GM21825 (cell line): ENCODE data around the gene ISYNA1.
A peak's percentile ranks its signal among the peaks of the same experiment; 100 is the strongest.

Experiments
- ATAC-seq: cut with Tn5 transposase; IDR thresholded peaks from one replicate; pipeline ENCODE4 v1.9.1; 2021; ENCODE audit warnings: mild to moderate bottlenecking, moderate library complexity; ENCODE audit not compliant: unreplicated experiment

Gene ISYNA1

GRCh38 chr19:18433015-18433691, 4.8 kb downstream of the ISYNA1 start:
- ATAC-seq, result no peak

DNA sequence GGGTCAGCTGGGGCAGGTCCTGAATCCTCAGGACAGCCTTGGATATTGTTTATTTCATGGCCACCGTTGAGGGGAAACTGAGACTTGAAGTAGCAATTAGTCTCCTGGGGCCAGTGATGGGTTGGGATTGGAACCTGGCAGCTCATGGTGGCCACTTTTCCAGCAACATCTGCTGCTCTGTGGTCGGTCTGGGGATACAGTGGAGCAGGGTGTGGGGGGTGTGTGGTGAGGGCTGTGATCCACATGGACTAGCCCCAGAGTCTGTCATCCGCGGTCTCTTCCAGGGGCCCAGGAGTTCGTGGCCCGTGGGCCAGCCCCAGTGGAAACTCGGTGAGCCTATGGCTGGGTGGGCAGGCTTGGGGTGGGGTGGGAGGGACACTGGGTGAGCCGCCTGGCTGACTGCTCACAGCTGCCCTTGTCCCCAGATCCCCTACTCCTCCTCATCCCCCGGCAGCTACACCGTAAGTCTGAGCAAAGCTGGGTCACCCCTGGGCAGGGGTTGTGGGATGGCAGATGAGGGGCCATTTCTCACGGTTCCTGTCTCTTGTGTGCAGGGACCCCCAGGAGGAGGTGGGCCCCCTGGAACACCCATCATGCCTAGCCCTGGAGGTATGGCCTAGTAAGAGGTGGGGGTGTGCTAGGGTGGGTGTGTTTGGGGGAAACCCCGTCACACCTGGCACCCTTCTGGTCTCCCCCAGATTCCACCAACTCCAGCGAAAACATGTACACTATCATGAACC, 5.5 kb downstream of the ISYNA1 start:
- ATAC-seq, result no peak

GRCh38 chr19:18431351-18432197, 6.4 kb downstream of the ISYNA1 start:
- ATAC-seq, result no peak

DNA sequence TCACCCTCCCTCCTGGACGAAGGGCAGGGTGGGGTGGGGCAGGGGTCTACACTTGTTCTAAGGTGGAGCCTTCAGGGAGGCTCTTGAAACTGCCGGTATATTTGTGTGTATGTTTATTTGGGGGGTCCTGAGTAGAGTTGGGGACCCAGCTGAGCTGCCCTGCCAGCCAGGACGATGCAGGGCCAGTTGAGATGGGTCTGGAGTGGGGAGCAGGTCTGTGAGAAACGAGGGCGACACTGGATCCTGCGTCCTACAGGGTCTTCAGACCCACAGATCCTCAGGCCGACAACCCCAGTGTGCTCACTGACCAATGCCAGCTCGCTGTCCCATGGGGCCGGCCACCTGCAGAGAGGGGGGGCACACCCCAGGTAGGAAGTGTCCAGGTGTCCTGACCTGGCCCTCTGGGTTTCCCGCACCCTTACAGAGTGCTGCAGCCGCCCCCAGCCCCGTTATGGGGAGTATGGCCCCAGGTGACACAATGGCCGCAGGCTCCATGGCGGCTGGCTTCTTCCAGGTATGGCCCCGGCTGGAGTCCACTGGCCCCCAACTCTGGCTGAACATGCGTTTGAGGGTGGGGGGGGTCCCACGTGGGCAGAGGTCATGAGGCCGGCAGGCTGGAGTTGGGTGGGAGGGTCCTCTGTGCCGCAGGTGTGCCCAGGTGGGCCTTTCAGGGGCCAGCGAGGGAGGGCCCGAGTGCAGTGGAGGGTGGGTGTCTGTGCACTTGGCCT, 7.4 kb downstream of the ISYNA1 start:
- ATAC-seq, result no peak

DNA sequence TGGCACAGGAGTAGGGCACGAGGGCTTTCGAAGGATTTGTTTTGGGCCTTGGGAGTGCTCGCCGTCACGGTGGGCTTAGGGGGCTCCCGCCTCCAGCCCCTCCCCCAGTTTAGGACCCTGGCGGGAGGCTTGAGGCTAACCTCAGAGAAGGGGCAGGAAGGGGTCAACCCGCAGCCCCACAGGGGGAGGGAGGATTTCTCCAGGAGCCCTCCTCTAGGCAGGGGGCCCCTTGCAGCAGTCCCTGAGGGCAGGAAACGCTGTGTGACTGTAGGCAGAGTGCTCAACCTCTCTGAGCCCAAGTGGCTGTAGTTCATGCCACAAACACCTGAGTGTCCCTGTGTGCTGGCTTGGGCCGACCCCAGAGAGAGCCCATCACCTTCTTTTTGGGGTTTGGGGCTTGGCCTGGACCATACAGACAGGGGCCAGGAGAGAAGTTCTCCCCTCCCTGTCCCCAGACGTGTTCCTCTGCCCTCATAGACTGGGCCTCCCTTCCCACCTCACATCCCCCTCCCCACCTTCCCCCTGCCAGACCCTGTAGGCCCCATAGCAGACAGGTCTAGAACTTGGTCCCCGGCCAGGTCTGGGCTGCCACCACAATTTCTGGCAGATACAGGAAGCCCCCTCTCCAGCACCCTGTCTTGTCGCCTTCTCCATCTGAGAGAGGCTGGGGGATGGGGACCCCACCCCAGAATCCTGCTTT, 8.1 kb downstream of the ISYNA1 start:
- ATAC-seq, result no peak

DNA sequence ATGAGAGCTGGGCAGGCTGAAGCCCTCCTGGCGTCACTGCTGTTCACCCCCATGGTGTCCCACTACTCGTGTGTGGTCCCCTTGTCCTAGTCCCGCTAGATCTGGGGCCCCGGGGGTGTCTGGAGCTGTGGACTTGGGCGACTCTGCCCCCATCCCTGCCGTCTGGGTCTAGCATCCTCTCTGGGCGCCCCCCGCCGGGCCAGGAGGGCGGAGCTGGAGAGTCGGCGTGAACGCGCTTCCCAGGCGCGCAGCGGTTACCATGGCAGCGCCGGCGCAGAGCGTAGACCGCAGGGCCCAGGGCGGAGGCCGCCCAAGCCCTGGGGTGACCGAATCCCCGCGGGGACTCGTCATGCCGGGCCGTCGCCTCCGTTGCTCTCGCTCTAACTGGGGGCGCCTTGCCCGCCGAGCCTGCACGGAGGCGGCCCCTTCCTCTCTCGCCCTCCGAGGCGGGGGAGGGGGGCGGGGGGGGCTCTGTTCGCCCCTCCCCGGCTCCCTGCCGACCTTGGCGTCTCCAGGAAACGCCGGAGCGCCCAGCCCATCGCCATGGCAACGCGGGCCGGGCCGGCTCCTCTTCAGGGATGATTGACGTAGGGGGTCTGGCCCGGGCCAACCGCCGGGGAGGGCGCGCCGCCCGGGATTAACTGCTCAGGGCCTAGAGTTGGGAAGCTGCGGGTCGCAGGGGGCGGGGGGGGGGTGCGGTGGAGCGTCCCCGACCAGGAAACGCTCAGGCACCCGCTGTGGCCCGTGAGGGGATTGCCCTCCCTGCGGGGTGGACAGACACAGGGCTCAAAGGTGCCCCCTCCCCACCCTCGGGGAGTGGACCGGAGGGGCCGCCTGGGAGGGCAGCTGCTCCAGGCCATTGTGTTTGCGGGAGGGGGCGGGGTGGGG, 8.9 kb downstream of the ISYNA1 start:
- peak; percentile 50 for ATAC-seq

DNA sequence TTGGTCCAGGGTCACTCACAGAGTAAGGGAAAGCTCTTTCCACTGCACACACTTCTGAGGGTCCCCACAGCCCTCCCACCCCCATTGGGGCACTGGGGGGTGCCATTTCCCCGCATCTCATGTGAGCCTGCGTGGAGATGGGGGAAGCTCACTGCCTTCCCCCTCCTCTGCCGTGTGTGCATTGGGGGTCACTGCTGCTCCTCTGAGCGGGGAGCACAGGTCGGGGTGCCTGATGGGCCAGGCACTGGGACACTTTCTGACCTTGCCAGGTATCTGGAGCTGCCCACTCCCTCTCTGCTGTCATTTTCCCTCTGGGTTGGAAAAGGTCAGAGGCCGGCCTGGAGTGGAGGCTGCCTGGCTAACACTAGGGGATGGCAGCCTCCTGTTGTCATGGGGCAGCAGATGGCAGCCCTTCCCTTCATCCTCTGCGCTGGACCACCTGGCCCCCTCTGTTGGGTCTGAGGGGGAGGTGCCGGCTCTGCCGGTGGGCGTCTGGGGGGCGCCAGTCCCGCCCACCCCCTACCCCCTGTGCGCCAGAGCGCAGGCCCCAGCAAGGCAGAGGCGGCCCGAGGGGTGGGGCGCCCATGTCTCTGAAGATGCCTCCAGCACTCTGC, 9.7 kb downstream of the ISYNA1 start:
- ATAC-seq, result no peak

DNA sequence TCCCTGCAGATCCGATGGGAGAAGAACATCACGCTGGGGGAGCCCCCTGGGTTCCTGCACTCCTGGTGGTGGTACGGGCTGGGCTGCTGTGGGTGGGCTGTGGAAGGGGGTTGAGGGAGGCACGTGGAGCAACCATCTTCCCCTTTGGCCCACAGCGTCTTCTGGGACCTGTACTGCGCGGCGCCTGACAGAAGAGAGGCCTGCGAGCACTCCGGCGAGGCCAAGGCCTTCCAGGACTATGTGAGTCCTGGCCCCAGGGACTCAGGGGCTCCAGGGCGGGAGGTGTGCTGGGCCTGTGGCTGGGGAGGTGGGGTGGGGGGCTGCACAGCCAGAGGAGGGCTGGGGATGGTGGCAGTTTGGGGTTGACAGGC, 10.2 kb downstream of the ISYNA1 start:
- no peak for ATAC-seq

GRCh38 chr19:18427080-18427742, 10.7 kb downstream of the ISYNA1 start:
- no peak for ATAC-seq

GRCh38 chr19:18426416-18426767, 11.5 kb downstream of the ISYNA1 start:
- ATAC-seq, result no peak

DNA sequence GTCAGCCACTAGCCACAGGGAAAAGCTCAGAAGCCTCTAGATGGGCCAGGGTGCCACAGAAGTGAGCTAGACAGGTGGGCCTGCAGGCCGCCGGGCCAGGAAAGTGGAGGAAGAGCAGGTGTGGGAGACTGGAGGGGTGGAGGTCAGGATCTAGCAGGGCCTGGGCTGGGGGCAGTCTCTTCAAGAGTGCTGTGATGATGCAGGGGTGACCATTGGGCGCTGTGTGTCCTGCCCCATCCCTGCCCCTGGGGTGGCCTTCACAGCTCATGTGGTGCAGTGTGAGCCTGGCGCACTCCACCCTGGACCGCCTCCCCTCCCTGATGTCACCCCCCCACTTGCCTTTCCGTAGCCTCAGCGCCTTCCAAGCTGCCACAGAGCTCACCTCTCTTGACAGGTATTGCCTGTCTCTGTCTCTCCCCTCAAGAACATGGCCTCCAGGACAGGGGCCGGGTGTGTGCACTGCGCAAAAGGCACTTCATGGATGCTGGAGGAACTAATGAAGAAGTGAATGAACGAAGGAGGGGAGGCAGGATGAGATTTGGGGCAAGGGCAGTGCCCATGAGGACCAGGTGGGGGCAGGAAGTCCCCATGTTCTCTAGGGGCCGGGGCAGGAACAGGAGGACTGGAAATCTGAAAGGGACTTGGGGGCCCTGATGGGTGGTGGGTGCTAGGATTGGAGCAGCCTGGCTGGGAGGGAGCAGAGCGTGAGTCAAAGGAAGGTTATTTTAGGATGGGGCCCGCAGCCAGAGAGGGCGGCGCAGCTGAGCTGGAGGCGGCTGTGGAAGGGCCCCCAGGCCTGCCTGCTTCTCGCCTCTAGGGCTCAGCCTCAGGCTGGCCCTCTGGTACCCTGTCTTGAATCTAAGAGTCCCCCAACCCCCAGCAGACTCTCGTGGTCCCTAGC, 12.2 kb downstream of the ISYNA1 start:
- no peak for ATAC-seq

- ATAC-seq, result no peak
Observed at GRCh38 chr19:18424890-18425514, 12.9 kb downstream of the ISYNA1 start.

DNA sequence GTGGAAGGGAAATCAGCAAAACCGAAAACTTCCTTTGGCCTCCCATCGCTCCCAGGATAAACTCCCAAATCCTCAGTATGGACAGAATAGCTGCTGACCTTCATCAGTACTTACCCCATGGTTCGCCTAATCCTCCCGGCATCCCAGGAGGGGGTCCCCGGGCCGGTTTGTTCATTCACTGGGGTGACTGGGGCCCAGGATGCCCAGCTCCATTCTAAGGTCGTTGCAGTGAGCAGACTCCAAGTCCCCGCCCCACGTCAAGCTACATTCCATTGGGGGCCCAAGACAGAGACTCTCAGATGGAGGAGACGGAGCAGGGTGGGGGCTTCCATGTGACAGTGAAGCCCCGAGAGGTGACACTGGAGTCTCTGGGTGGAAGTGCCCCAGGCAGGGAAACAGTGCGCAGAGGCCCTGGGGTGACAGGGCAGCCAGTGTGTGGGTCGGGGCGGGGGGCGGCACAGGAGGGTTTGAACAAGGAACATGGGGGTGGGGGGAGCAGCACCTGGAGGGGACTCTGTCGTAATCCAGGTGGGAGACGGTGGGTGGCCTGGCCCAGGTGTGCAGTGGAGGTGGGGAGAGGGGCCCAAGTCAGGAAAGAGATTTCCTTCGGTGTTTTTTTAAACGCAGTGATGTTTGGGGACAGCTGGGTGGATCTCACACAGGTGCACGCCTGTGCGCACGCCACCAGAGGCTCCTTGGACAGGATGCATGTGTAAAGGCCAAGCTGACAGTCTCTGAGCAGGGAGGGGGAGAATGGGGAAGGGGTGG, 13.6 kb downstream of the ISYNA1 start:
- ATAC-seq, result no peak

DNA sequence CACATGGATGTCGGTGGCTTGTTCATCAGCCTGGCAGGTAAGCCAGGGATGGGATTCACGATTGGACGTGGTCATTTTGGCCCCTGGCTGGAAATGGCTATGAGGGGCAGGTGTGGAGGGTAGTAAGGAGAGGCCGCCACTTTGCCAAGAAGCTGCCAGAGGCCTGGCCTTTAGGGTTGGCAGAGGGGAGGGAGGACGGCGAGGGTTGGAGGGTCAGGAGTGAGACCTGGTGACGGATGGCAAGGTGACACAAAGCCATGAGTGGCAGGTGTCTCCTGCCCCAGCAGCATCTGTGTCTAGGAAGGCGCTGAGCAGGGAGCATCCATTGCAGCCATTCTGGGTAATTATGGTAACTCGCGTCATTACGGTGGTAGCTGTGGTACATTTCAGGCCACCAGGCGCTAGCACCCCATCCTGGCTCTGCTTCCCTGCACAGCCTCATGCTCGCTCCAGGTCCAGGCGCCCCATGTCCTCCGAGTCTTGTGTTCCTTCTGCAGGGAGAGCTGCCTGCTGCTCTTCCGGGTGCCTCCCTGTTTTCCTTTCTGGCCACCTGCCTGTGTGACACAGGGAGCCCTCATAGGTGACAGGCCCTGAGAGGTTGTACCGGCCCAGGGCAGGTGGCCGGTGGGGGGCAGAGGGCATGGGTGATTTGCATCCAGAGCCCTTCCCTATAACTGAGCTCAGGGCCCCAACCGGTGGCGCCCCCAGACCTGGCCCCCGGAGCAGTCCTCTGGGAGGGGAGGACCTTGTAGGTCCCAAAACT, 14.5 kb downstream of the ISYNA1 start:
- ATAC-seq, result no peak

DNA sequence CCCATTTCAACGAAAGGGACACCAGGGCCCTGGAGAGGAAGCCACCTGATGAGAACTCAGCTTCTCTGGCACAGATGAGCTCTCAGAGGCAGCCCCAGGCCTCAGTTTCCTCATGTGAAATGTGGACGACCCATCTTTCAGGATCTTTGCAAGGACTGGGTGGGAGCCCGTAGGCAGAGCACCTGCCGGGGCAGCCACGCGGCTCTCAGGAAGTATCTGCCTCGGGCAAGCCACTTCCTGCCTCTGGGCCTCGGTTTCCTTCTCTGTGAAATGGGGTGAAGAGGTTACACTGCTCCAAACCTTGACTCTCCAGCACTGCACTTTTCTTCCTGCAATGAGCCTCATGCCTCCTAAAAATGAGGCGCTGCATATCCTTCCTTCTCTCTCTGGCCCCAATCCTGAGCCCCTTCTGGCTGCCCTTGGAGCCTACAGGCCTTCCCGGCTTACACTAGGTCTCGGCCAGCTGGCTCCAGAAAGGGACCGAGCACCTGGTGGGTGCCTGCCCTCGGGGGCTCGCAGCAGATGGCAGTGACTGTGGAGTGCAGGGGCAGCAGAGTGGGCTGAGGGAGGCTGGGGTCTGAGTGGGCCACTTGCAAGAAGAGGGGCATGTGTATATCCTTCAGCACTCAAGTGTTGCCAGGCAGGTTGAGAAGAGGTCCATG, 15.3 kb downstream of the ISYNA1 start:
- ATAC-seq, result no peak
